Activated T-cell treated with anti-CD3 and anti-CD28 coated beads for 24 hours (primary cell): Measurements from ENCODE around the gene DUSP5.
A peak's percentile ranks its signal among the peaks of the same experiment; 100 is the strongest.

ENCODE experiments used
- DNase-seq: peaks from one replicate; pipeline ENCODE4 v3.0.0-alpha.2; 2020; ENCODE audit warnings: low read depth

The DUSP5 gene

DNA sequence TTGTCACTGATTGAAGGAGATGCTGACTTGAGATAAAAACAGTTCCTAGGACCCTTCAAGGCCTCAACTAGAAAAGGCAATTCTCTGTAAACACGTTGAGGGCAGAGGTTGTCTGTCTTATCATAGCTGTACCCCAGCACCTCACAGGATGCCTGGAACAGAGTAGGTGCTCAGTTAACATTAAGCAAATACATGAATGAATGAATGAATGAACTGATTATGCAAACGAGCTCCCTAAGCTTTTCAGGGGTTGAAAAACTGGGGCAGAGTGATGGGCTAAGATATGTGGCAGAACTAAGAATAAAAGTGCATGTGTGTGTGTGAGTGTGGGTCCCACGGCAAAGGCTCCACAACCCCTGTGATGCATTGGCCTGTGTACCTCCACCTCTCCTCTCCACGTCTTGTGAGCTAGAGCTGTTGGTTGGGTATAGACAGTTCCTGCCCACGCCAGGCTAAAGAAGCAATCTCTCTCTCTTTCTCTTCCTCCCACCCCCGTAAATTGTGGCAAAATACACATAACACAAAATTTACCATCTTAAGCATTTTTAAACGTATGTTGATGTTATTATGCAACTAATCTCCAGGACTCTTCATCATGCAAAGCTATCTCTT is 48.9 kb downstream of the DUSP5 start:
- DNase-seq, result no peak

DNA sequence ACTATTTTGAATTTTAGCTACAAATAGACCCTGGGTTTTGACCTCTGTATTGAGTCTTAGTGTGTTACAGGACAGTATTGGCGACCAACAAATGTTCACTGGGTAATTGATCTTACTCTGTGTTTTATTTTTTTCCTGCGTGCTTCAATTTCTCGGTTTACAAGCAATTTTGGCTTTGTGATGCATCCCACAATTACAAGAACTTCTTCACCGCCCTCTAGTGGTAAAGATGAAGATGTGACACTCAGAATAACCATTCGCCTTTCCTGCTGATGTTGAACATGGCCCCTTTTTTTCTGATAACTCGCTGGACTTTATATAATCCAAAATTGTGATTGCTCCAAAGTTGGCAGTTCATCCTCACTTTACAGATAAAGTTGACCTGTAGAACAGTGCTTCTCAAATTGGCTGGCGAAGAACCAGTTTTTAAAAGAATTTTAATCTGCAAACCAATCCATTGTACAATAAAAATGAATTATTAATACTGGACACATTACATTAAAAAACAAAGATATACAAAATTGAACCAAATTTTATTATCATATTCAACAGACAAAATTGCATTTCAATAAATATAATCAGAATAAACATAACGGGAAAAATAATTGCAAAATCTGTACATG is 49.5 kb downstream of the DUSP5 start:
- no peak for DNase-seq

DNA sequence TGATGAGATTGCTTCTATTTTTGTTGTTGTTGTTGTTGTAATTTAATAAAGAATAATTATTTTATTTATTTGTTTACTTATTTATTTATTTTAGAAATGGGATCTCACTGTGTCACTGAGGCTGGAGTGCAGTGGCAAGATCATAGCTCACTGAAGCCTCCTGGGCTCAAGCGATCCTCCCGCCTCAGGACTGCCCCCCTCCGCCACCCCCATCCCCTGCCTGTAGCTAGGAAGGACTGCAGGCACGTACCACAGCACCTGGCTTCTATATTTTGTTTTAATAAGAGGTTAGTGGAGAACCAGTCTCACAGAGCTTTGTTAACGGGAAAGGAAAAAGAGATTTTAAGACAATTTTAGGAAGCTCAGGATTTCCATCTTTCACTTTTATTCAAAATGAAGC is 50.3 kb downstream of the DUSP5 start:
- no peak for DNase-seq

- no peak for DNase-seq
Measured at GRCh38 chr10:110549211-110549610, 51.5 kb downstream of the DUSP5 start.

GRCh38 chr10:110553905-110554304 is 56.2 kb downstream of the DUSP5 start:
- no peak for DNase-seq

GRCh38 chr10:110556296-110556695 is 58.6 kb downstream of the DUSP5 start:
- no peak for DNase-seq

- DNase-seq, result peak; percentile 65
Measured at GRCh38 chr10:110556969-110557601, 59.4 kb downstream of the DUSP5 start.

GRCh38 chr10:110558041-110558440 is 60.3 kb downstream of the DUSP5 start:
- no peak for DNase-seq

DNA sequence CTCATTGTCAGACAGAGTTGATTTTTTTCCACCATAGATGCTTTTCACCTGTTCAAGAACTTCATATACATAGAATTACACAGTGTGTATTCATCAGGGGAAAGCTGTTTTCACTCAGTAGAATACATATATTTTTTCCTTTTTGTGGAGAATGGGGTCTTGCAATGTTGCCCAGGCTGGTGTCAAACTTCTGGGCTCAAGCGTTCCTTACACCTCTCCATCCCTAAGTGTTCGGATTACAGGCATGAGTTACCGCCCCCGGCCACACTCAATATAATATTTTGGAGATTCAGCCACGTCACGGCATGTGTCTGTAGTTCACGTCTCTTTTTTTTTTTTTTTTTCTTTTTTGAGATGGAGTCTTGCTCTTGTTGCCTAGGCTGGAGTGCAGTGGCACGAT is 62.3 kb downstream of the DUSP5 start:
- DNase-seq, result no peak
